Measurements from ENCODE around the gene LCN15. TPM values are rescaled to one million over a fixed set of nuclear protein-coding genes. Genes with fewer than 3 reads are reported as not detected.

LCN15 gene
- total and polyA plus RNA-seq, 7 donors = 0.70 to 9.0 (median 6.6) TPM; not detected in 4

GRCh38 chr9:136743639-136744211 lies 20.6 kb downstream of the LCN15 start:
- WGBS, 2 donors = 81 to 88% methylated on average over 16 of the region's 16 CpGs
- H3K27ac ChIP-seq = no peak overlapping the region
- DNase-seq = no peak
- peaks cover 0 to 14% (median 10%) of the 10 kb centered on the region in 4 donors for H3K4me1 ChIP-seq
- no peak overlapping the region for H3K4me3 ChIP-seq
- TF ChIP-seq EP300 (IDR thresholded peaks at IDR 0.05) (no peak), POLR2A (IDR thresholded peaks at IDR 0.05) (no peak), POLR2AphosphoS5 (IDR thresholded peaks at IDR 0.05) (no peak)
- TF ChIP-seq, protein P1, sequence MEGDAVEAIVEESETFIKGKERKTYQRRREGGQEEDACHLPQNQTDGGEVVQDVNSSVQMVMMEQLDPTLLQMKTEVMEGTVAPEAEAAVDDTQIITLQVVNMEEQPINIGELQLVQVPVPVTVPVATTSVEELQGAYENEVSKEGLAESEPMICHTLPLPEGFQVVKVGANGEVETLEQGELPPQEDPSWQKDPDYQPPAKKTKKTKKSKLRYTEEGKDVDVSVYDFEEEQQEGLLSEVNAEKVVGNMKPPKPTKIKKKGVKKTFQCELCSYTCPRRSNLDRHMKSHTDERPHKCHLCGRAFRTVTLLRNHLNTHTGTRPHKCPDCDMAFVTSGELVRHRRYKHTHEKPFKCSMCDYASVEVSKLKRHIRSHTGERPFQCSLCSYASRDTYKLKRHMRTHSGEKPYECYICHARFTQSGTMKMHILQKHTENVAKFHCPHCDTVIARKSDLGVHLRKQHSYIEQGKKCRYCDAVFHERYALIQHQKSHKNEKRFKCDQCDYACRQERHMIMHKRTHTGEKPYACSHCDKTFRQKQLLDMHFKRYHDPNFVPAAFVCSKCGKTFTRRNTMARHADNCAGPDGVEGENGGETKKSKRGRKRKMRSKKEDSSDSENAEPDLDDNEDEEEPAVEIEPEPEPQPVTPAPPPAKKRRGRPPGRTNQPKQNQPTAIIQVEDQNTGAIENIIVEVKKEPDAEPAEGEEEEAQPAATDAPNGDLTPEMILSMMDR (IDR thresholded peaks at IDR 0.05) = no peak
- intact Hi-C loops (cut with DNase I) = no loop called here
- peaks cover 26 to 53% (median 34%) of the 10 kb centered on the region in 3 donors for H3K27me3 ChIP-seq
- H3K36me3 ChIP-seq = no peaks in the 10 kb centered on the region
- no peaks in the 10 kb centered on the region for H3K9me3 ChIP-seq

- WGBS, 2 donors = 12 to 49% methylated on average over 25 of the region's 25 CpGs
- Histone ChIP-seq H3K4me1 (peaks cover 0 to 14% (median 10%) of the 10 kb centered on the region in 4 donors), H3K27me3 (peaks cover 26 to 53% (median 34%) of the 10 kb centered on the region in 3 donors), H3K9me3 (no peaks in the 10 kb centered on the region), H3K36me3 (no peaks in the 10 kb centered on the region), H3K4me3 (no peak within 1 kb of the TSS), H3K27ac (no peak within 1 kb of the TSS)
- intact Hi-C loops (cut with DNase I) = no loop called here
- DNase-seq = no peak
- TF ChIP-seq POLR2AphosphoS5 (IDR thresholded peaks at IDR 0.05) = no peak
- TF ChIP-seq POLR2A (IDR thresholded peaks at IDR 0.05) = no peak
- TF ChIP-seq, protein P1 (IDR thresholded peaks at IDR 0.05) = no peak
- TF ChIP-seq EP300 (IDR thresholded peaks at IDR 0.05) = no peak
Observed at GRCh38 chr9:136742591-136743391, 21.5 kb downstream of the LCN15 start, which contains the start of gene LCN10. Gene LCN10, minus strand, starts transcription at chr9:136742940. Its CDS starts 37 bp downstream, at chr9:136742903.

- H3K27ac ChIP-seq = no peak overlapping the region
- TF ChIP-seq POLR2AphosphoS5 (IDR thresholded peaks at IDR 0.05) (no peak), POLR2A (IDR thresholded peaks at IDR 0.05) (no peak), EP300 (IDR thresholded peaks at IDR 0.05) (no peak)
- TF ChIP-seq, protein P1 (IDR thresholded peaks at IDR 0.05) = no peak
- intact Hi-C loops (cut with DNase I) = no loop called here
- no peaks in the 10 kb centered on the region for H3K9me3 ChIP-seq
- H3K4me1 ChIP-seq = peaks cover 0 to 14% (median 10%) of the 10 kb centered on the region in 4 donors
- WGBS, 2 donors = 11 to 14% methylated on average over 32 of the region's 32 CpGs
- no peaks in the 10 kb centered on the region for H3K36me3 ChIP-seq
- no peak overlapping the region for H3K4me3 ChIP-seq
- DNase-seq = no peak
- peaks cover 26 to 53% (median 34%) of the 10 kb centered on the region in 3 donors for H3K27me3 ChIP-seq
Observed at GRCh38 chr9:136741883-136742571, 22.3 kb downstream of the LCN15 start.

GRCh38 chr9:136740971-136741882 lies 23.1 kb downstream of the LCN15 start:
- no peak for DNase-seq
- TF ChIP-seq POLR2AphosphoS5 (IDR thresholded peaks at IDR 0.05) (peak in 1 of 4 donors; percentile 14), EP300 (IDR thresholded peaks at IDR 0.05) (no peak), POLR2A (IDR thresholded peaks at IDR 0.05) (no peak)
- TF ChIP-seq, protein P1 (IDR thresholded peaks at IDR 0.05) = no peak
- intact Hi-C loops (cut with DNase I) = no loop called here

More at GRCh38 chr9:136740971-136741882, 23.1 kb downstream of the LCN15 start:
- no peak overlapping the region for H3K4me3 ChIP-seq
- H3K9me3 ChIP-seq = no peaks in the 10 kb centered on the region
- peaks cover 0 to 14% (median 10%) of the 10 kb centered on the region in 4 donors for H3K4me1 ChIP-seq
- peaks cover 26 to 53% (median 34%) of the 10 kb centered on the region in 3 donors for H3K27me3 ChIP-seq
- no peaks in the 10 kb centered on the region for H3K36me3 ChIP-seq
- WGBS, 2 donors = 7 to 21% methylated on average over 37 of the region's 37 CpGs
- no peak overlapping the region for H3K27ac ChIP-seq

All from sigmoid colon (tissue), 7 donors.